GM12878 (cell line): ENCODE data around the gene GAPDHS. TPM values are rescaled to one million over a fixed set of nuclear protein-coding genes. Genes with fewer than 3 reads are reported as not detected.

Experiments used
- ATAC-seq: fragments of 200-7000 bp; cut with Tn5 transposase; 3 replicates; pipeline ENCODE4 v1.9.1; 2020; ENCODE audit warnings: mild to moderate bottlenecking, moderate library complexity
- BruUV-seq: library from RNA; stranded (reverse); fragments of 400-500 nt; replicated peaks from 2 replicates; lab custom pipeline; 2021; lab: Mats Ljungman, UMichigan
- CTCF ChIA-PET: fragments of 300-600 bp; sonication (Branson Sonifier 250); formaldehyde crosslinking; extraction: SDS; loops from one replicate; lab custom pipeline; 2021; ENCODE audit warnings: inconsistent platforms; lab: Yijun Ruan, JAX
- POLR2A ChIA-PET: fragments of 350-600 bp; formaldehyde crosslinking; extraction: SDS; loops from one replicate; lab custom pipeline; 2021; ENCODE audit warnings: inconsistent platforms; lab: Charles Lee
- RAD21 ChIA-PET: fragments of 300-600 bp; sonication (Branson Sonifier 250); formaldehyde crosslinking; loops from one replicate; lab custom pipeline; 2023; ENCODE audit warnings: antibody characterized with exemption; ENCODE audit not compliant: unreplicated experiment; lab: Charles Lee
- SMC1A ChIA-PET: fragments of 300-600 bp; sonication (Branson Sonifier 250); formaldehyde crosslinking; loops from one replicate; lab custom pipeline; 2023; ENCODE audit not compliant: unreplicated experiment, uncharacterized antibody; lab: Charles Lee
- DNase-seq: peaks from one replicate; pipeline ENCODE4 v3.0.0-alpha.2; 2011; ENCODE audit warnings: low read depth, low spot score
- FAIRE-seq: peaks from 3 replicates; lab custom pipeline; 2011; peaks lifted over from hg19 to GRCh38; lab: Jason Lieb, UNC
- H2AFZ ChIP-seq: 2 replicates; pipeline ENCODE4 v1.6.0; 2011; ENCODE audit warnings: low read depth, low read length, control low read depth; ENCODE audit not compliant: control insufficient read depth
- H3K27ac ChIP-seq: 2 replicates; pipeline ENCODE4 v1.5.1; 2011; ENCODE audit warnings: control low read depth; ENCODE audit not compliant: control insufficient read depth, insufficient read depth
- H3K27me3 ChIP-seq, 2 experiments: replicated peaks in 1 of 2; 2 replicates each; pipeline versions ENCODE4 v1.6.0 to v1.6.1; 2011; ENCODE audit warnings: low read length in 1 of 2; ENCODE audit not compliant: control insufficient read depth in 2 of 2, insufficient read depth in 2 of 2
- H3K36me3 ChIP-seq, 2 experiments: 2 replicates each; pipeline ENCODE4 v1.5.1; 2011; ENCODE audit warnings: low read length in 1 of 2; ENCODE audit not compliant: control insufficient read depth in 2 of 2, insufficient read depth in 2 of 2
- H3K4me1 ChIP-seq: 2 replicates; pipeline ENCODE4 v1.6.1; 2011; ENCODE audit warnings: mild to moderate bottlenecking, low read length, moderate library complexity, mixed read lengths; ENCODE audit not compliant: control insufficient read depth, insufficient read depth
- H3K4me2 ChIP-seq: 2 replicates; pipeline ENCODE4 v1.6.0; 2011; ENCODE audit warnings: control low read depth; ENCODE audit not compliant: control insufficient read depth, insufficient read depth
- H3K4me3 ChIP-seq: fragments of 200-600 bp; sonication (generic); 2 replicates; pipeline ENCODE4 v1.5.1; 2016
- H3K79me2 ChIP-seq: 2 replicates; pipeline ENCODE4 v1.6.0; 2011; ENCODE audit warnings: low read length; ENCODE audit not compliant: control insufficient read depth, insufficient read depth
- H3K9ac ChIP-seq: 2 replicates; pipeline ENCODE4 v1.8.0; 2011; ENCODE audit warnings: low read length, control low read depth, mixed read lengths; ENCODE audit not compliant: control insufficient read depth, insufficient read depth
- H3K9me3 ChIP-seq: replicated peaks from 3 replicates; pipeline ENCODE4 v1.5.1; 2011; ENCODE audit warnings: mild to moderate bottlenecking, low read length; ENCODE audit not compliant: control insufficient read depth, insufficient read depth
- H4K20me1 ChIP-seq: 2 replicates; pipeline ENCODE4 v1.6.0; 2011; ENCODE audit not compliant: control insufficient read depth, insufficient read depth
- EGR1 ChIP-seq, 2 experiments: IDR thresholded peaks; 1 replicate in 1 of 2; 2 replicates in 1 of 2; pipeline ENCODE4 v1.6.1; 2011 to 2012; ENCODE audit warnings: low read depth in 2 of 2, low read length in 2 of 2, borderline replicate concordance in 1 of 2, mild to moderate bottlenecking in 1 of 2, moderate library complexity in 1 of 2
- GATAD2B ChIP-seq: fragments of 450-650 bp; conservative IDR thresholded peaks from 2 replicates; pipeline ENCODE4 v1.6.1; 2017; ENCODE audit warnings: low read depth, mild to moderate bottlenecking, moderate library complexity
- NR2C2 ChIP-seq: IDR thresholded peaks from 2 replicates; pipeline ENCODE4 v1.6.1; 2011; ENCODE audit warnings: borderline replicate concordance, low read depth; ENCODE audit not compliant: control insufficient read depth, insufficient read length
- RBBP5 ChIP-seq: fragments of 200-600 bp; sonication (generic); conservative IDR thresholded peaks from 2 replicates; pipeline ENCODE4 v1.6.1; 2016
- SP1 ChIP-seq: IDR thresholded peaks from one replicate; pipeline ENCODE4 v1.6.1; 2011; ENCODE audit warnings: low read depth, low read length
- SREBF2 ChIP-seq: IDR thresholded peaks from 2 replicates; pipeline ENCODE4 v1.6.1; 2012; ENCODE audit warnings: mild to moderate bottlenecking, low read length
- TCF7 ChIP-seq: IDR thresholded peaks from 2 replicates; pipeline ENCODE4 v1.6.1; 2014; ENCODE audit warnings: antibody characterized with exemption, borderline replicate concordance
- WGBS: methylation state at CpG from one replicate; pipeline ENCODE4 v1.1.6; 2016; ENCODE audit warnings: low lambda C conversion rate; ENCODE audit not compliant: insufficient replicate concordance, insufficient coverage; ENCODE audit errors: missing lambda C conversion rate; 5-methylcytosine and 5-hydroxymethylcytosine counted together
- in situ Hi-C: fragments of 300-500 bp; cut with MboI; formaldehyde crosslinking; loops from 9 replicates; pipeline ENCODE4 v1.14.3; 2018; ENCODE audit warnings: mixed read lengths
- intact Hi-C: fragments of 100-400 bp; cut with micrococcal nuclease; formaldehyde crosslinking; loops from one replicate; pipeline ENCODE4 v1.14.2; 2022; ENCODE audit not compliant: unreplicated experiment
- polyA plus RNA-seq, 11 experiments: library from polyadenylated mRNA; depleted of rRNA in 4 of 11; unstranded in 6 of 11; stranded (reverse) in 5 of 11; fragments of >200 nt; fragmentation: Nextera tagmentation in 4 of 11; fragmentation: Illumina TruSeq in 1 of 11; extraction: Ambion mirVana in 4 of 11; extraction: Trizol in 1 of 11; gene quantifications; 1 replicate in 1 of 11; 2 replicates in 10 of 11; pipeline versions ENCODE4 v1.2.1 to v1.2.3, GENCODE V29; 2011 to 2016; ENCODE audit warnings: inconsistent platforms in 2 of 11, missing spikeins in 2 of 11, low read depth in 1 of 11
- total RNA-seq, 4 experiments: library from RNA; depleted of rRNA in 3 of 4; stranded (reverse); fragments of >200 nt in 3 of 4; fragmentation: Illumina TruSeq in 1 of 4; extraction: Trizol in 1 of 4; gene quantifications; 2 replicates each; pipeline versions ENCODE4 v1.2.1 to v1.2.3, GENCODE V29; 2013 to 2021
- TF ChIP-seq, protein P1 (sequence below), 3 experiments: IDR thresholded peaks in 2 of 3; conservative IDR thresholded peaks in 1 of 3; 2 replicates each; pipeline ENCODE4 v1.5.1; 2011; ENCODE audit warnings: low read depth in 3 of 3, low read length in 3 of 3, mild to moderate bottlenecking in 3 of 3, control low read depth in 2 of 3, moderate library complexity in 2 of 3, inconsistent platforms in 1 of 3, mixed read lengths in 1 of 3; ENCODE audit not compliant: control insufficient read depth in 2 of 3, insufficient read depth in 1 of 3; ENCODE audit errors: extremely low read depth in 1 of 3

Gene GAPDHS
- total and polyA plus RNA-seq, 10 of the 15 experiments (the other 5 are each of a cell fraction or from before 2014, with no cell fraction given): 0.08 TPM; not detected in 9

DNA sequence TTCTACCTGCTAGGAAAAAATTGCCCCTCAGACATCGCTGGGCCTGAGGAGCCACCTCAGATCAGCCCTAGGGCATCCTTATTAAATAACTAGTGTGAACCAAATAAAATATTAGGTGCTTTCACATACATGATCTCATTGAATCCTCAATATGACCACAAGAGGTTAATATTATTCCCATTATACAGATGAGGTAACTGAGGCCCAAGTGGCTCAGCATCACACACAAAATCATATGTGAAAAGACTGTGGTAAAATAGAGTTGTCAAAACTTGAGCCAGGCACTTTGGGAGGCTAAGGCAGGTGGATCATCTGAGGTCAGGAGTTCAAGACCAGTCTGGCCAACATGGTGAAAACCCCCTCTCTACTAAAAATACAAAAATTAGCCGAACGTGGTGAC lies 16.9 kb upstream of the GAPDHS start:
- Histone ChIP-seq H3K36me3 (no peaks in the 10 kb centered on the region), H3K79me2 (no peaks in the 10 kb centered on the region), H3K4me3 (no peak overlapping the region), H3K4me2 (no peak overlapping the region), H3K27ac (no peak overlapping the region), H3K9ac (no peak overlapping the region), H4K20me1 (no peaks in the 10 kb centered on the region), H2AFZ (no peak overlapping the region), H3K4me1 (no peaks in the 10 kb centered on the region), H3K27me3 (no peaks in the 10 kb centered on the region), H3K9me3 (no peaks in the 10 kb centered on the region)
- no peak for DNase-seq
- intact Hi-C loops (no loop called here), in situ Hi-C loops (no loop called here)
- ChIA-PET RAD21 (no interaction called here), SMC1A (interaction anchor here (2.1 to 2.6 kb wide), 2 partner anchors 32 to 71 kb away, joined by 4 to 8 read pairs; no protein-coding TSS in a partner anchor), CTCF (interaction anchor here (2.2 to 3.6 kb wide), 2 partner anchors 11 to 31 kb away, joined by 12 to 19 read pairs; no protein-coding TSS in a partner anchor), POLR2A (interaction anchor here (0.6 kb wide), 1 partner anchor 404 kb away, joined by 3 read pairs; no protein-coding TSS in a partner anchor)
- no peak for TF ChIP-seq TCF7
- no peak for TF ChIP-seq NR2C2
- BruUV-seq: no TSS peak
- FAIRE-seq: no peak
- no peak for ATAC-seq
- WGBS: 31% methylated on average over 3 of the region's 3 CpGs

DNA sequence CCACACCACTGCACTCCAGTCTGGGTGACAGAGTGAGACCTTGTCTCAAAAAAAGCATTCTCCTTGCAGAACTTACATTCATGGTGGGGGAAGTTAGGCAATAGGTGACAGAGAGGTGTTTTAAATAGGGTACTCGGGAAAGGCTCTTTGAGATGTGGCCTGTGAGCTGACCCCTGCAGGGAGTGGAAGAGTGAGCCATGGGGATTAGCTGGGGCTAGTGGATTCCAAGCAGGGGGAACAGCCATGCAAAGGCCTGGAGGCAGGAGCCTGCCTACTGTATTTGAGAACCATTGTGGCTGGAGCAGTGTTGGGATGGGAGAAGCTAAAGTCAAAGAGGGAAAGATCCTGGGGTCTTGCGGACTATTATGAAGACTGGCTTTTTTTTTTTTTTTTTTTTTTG lies 15.9 kb upstream of the GAPDHS start:
- no peak for DNase-seq
- H3K4me3 ChIP-seq: no peak overlapping the region
- 63% methylated on average over 2 of the region's 2 CpGs for WGBS
- ATAC-seq: no peak
- in situ Hi-C loops: no loop called here
- POLR2A ChIA-PET: interaction anchor here (0.6 kb wide), 1 partner anchor 97 kb away, joined by 3 read pairs; no protein-coding TSS in a partner anchor
- H3K27me3 ChIP-seq: no peaks in the 10 kb centered on the region
- TF ChIP-seq SP1 (no peak), EGR1 (IDR thresholded peaks at IDR 0.05; ENCODE audit: borderline replicate concordance in 1 of 2, low read depth in 2 of 2, low read length in 2 of 2) (no peak), SREBF2 (no peak), RBBP5 (no peak), GATAD2B (no peak)
- TF ChIP-seq, protein P1, sequence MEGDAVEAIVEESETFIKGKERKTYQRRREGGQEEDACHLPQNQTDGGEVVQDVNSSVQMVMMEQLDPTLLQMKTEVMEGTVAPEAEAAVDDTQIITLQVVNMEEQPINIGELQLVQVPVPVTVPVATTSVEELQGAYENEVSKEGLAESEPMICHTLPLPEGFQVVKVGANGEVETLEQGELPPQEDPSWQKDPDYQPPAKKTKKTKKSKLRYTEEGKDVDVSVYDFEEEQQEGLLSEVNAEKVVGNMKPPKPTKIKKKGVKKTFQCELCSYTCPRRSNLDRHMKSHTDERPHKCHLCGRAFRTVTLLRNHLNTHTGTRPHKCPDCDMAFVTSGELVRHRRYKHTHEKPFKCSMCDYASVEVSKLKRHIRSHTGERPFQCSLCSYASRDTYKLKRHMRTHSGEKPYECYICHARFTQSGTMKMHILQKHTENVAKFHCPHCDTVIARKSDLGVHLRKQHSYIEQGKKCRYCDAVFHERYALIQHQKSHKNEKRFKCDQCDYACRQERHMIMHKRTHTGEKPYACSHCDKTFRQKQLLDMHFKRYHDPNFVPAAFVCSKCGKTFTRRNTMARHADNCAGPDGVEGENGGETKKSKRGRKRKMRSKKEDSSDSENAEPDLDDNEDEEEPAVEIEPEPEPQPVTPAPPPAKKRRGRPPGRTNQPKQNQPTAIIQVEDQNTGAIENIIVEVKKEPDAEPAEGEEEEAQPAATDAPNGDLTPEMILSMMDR (IDR thresholded peaks at IDR 0.05 in 2 of 3, conservative IDR thresholded peaks at IDR 0.05 in 1 of 3; ENCODE audit: control insufficient read depth in 2 of 3, extremely low read depth in 1 of 3, insufficient read depth in 1 of 3, low read depth in 3 of 3, low read length in 3 of 3): no peak
- no peak overlapping the region for H3K27ac ChIP-seq
- intact Hi-C loops: no loop called here
- H3K4me1 ChIP-seq: no peaks in the 10 kb centered on the region
- H3K4me2 ChIP-seq: no peak overlapping the region
- H4K20me1 ChIP-seq: no peaks in the 10 kb centered on the region
- FAIRE-seq: no peak
- H3K79me2 ChIP-seq: no peaks in the 10 kb centered on the region
- no peaks in the 10 kb centered on the region for H3K36me3 ChIP-seq
- BruUV-seq: no TSS peak
- CTCF ChIA-PET: interaction anchor here (0.8 kb wide), 1 partner anchor 8 kb away, joined by 5 read pairs; no protein-coding TSS in a partner anchor
- RAD21 ChIA-PET: no interaction called here
- no peak overlapping the region for H3K9ac ChIP-seq
- no peaks in the 10 kb centered on the region for H3K9me3 ChIP-seq
- SMC1A ChIA-PET: interaction anchor here (2.6 kb wide), 1 partner anchor 31 kb away, joined by 8 read pairs; no protein-coding TSS in a partner anchor
- no peak overlapping the region for H2AFZ ChIP-seq
